GM19463 (cell line): ENCODE measurements around the gene SELENOT.

Source experiments
- ATAC-seq: cut with Tn5 transposase; IDR thresholded peaks from one replicate; pipeline ENCODE4 v1.9.1; 2021; ENCODE audit warnings: mild to moderate bottlenecking, moderate library complexity; ENCODE audit not compliant: unreplicated experiment

SELENOT gene

DNA sequence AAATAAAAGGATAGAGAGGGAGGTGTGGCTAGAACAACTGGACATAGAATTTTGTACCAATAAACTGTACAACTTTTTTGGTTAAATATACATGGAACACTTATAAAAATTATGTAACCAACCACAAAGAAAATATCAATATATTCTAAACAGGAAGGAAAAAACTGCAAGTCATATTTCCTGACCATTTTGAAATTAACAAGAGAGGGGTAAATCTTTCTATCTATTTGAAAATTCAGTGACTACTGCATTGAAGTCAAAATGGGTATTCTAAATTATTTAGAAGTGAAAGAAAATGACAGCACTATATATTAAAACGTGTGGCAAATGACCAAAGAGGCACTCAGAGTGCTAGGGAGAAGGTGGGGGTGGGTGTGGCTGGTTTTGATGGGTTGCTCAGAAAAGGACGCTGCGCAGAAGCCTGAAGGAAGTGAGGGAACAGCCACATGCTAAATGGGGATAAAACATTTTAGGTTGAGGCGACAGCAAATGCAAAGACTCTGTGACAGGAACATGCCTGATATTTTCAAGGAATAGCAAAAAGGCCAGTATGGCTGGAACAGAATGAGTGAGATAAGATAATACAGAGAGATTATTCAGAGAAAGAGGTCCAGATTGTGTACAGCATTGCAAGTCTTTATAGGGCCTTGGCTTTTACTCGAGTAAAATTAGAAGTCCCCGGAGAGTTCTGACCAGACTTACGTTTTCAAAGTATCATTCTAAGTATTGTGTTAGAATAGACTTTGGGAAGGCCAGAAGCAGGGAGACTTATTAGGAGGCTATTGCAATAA, 59.5 kb downstream of the SELENOT start:
- ATAC-seq, result no peak

DNA sequence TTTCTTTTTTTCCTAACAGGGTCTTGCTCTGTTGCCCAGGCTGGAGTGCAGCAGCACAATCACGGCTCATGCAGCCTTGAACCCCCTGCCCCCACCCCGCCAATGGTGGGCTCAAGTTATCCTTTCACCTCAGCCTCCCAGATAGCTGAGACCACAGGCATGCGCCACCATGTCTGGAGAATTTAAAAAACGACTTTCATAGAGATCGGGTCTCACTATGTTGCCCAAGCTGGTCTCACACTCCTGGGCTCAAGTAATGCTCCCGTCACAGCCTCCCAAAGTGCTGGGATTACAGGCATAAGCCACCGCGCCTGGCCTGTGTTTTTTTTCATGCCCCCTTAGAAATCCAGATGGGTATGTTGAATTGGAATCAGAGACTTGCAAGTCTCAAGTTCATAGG, 60.3 kb downstream of the SELENOT start:
- ATAC-seq, result no peak

DNA sequence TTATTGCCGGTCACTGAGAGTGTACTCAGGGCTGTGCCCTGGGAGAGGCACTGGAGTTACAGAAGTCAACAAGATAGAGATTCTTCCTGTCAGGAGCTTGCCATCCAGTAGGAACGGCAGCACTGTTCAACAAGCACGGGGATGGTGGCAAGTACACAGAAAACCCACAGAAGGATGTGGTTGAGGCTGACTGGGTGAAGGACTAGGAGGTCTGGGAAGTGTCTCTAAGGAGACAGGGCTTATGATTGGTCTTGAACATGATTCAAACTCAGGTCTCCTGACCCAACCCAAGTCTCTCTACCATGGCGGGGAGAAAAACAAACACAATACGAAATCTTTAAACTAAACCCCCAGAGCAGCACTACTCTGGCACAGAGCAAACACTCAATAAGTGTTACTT, 63.0 kb downstream of the SELENOT start:
- ATAC-seq, result no peak

DNA sequence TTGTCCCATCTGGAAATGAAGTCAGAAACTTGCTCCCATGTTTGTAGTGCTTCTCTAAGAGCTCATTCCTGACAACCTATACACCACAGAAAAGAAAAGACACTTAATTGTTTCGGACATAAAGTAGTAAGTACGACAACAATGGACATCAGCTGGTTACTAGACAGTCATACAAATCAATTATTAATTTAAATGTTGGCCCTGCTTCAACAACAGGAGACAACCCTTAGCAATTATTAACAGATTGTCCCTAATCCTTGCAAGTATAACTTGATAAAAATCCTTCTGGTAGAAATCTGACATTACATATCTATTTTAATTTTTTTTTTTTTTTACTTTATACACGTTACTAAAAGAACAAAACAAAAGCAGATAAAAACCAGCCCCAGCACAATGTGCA, 70.8 kb downstream of the SELENOT start:
- no peak for ATAC-seq

DNA sequence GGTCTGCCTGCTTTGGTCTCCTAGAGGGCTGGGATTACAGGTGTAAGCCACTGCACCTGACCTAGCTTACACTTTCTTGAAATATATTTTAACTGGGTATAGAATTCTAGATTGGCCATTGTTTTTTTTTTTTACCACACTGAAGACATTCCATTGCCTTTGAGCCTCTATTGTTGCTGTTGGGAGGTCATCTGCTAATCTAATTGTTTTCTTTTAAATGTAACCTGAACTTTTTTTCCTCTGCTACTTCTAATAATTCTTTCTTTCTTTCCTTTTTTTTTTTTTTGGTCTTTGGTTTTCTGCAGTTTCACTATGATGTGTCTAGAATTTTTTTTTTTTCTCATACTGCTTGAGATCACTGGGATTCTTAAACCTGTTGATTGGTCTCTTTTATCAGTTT, 72.5 kb downstream of the SELENOT start:
- no peak for ATAC-seq
